ENCODE measurements around the gene HOXD4.

Gene HOXD4

GRCh38 chr2:176114930-176115625 lies 36.3 kb upstream of the HOXD4 start:
- DNase-seq, result no peak

- no peak for DNase-seq
Observed at GRCh38 chr2:176115883-176116813, 35.2 kb upstream of the HOXD4 start, which contains the start of gene HOXD10. Gene HOXD10 (plus strand): TSS chr2:176116778. CDS start chr2:176116834, 56 bp downstream.

- DNase-seq, result no peak
Observed at GRCh38 chr2:176117162-176117822, 34.1 kb upstream of the HOXD4 start.

GRCh38 chr2:176117823-176118371 lies 33.5 kb upstream of the HOXD4 start:
- no peak for DNase-seq

GRCh38 chr2:176118601-176119339 lies 32.6 kb upstream of the HOXD4 start:
- DNase-seq, result no peak

GRCh38 chr2:176120364-176121189 lies 30.8 kb upstream of the HOXD4 start:
- DNase-seq, result no peak

- DNase-seq, result no peak
Observed at GRCh38 chr2:176121190-176122051, 29.9 kb upstream of the HOXD4 start.

- no peak for DNase-seq
Observed at GRCh38 chr2:176122052-176122682, 29.2 kb upstream of the HOXD4 start.

- DNase-seq, result no peak
Observed at GRCh38 chr2:176122683-176123410, 28.5 kb upstream of the HOXD4 start, which contains the start of gene HOXD9. Gene HOXD9 (plus strand): TSS chr2:176122719. CDS start chr2:176122769, 50 bp downstream.

GRCh38 chr2:176123411-176124109 lies 27.8 kb upstream of the HOXD4 start:
- no peak for DNase-seq

GRCh38 chr2:176124110-176124946 lies 27.0 kb upstream of the HOXD4 start:
- DNase-seq, result no peak

- DNase-seq, result no peak
Observed at GRCh38 chr2:176124947-176125771, 26.2 kb upstream of the HOXD4 start.

GRCh38 chr2:176125772-176126054 lies 25.6 kb upstream of the HOXD4 start:
- DNase-seq, result no peak

- peak; percentile 29 for DNase-seq
Observed at GRCh38 chr2:176126929-176127773, 24.2 kb upstream of the HOXD4 start.

GRCh38 chr2:176127774-176128072 lies 23.6 kb upstream of the HOXD4 start:
- no peak for DNase-seq
